Smooth muscle cell (in vitro differentiated cells): ENCODE data around the gene EIF4G3. TPM values are rescaled to one million over a fixed set of nuclear protein-coding genes. Genes with fewer than 3 reads are reported as not detected.
"Not testable (repeated sequence)": the region's sequence is repeated elsewhere in the genome, so short reads cannot be mapped to it uniquely, and the experiment has no call there.

ENCODE experiments used
- DNase-seq: peaks from one replicate; lab custom pipeline; 2025; ENCODE audit not compliant: unreplicated experiment; lab: John Stamatoyannopoulos, UW
- H2AFZ ChIP-seq: fragments of 200-600 bp; sonication (generic); 2 replicates; pipeline ENCODE4 v1.6.0; 2016; ENCODE audit warnings: antibody characterized with exemption, low read depth, mild to moderate bottlenecking
- H3F3A ChIP-seq: fragments of 200-600 bp; sonication (generic); 2 replicates; pipeline ENCODE4 v1.6.0; 2017; ENCODE audit warnings: antibody characterized with exemption, low read depth
- H3K27ac ChIP-seq: fragments of 200-600 bp; sonication (generic); 2 replicates; pipeline ENCODE4 v1.5.1; 2016; ENCODE audit warnings: low read depth, mild to moderate bottlenecking
- H3K27me3 ChIP-seq: fragments of 200-600 bp; sonication (generic); 2 replicates; pipeline ENCODE4 v1.6.1; 2016; ENCODE audit warnings: low read depth, mild to moderate bottlenecking
- H3K36me3 ChIP-seq: fragments of 200-600 bp; sonication (generic); 2 replicates; pipeline ENCODE4 v1.5.1; 2016; ENCODE audit warnings: low read depth
- H3K4me1 ChIP-seq: fragments of 200-600 bp; sonication (generic); 2 replicates; pipeline ENCODE4 v1.5.1; 2016; ENCODE audit warnings: low read depth
- H3K4me2 ChIP-seq: fragments of 200-600 bp; sonication (generic); 2 replicates; pipeline ENCODE4 v1.6.0; 2016; ENCODE audit warnings: mild to moderate bottlenecking
- H3K4me3 ChIP-seq: fragments of 200-600 bp; sonication (generic); 2 replicates; pipeline ENCODE4 v1.5.1; 2016; ENCODE audit warnings: mild to moderate bottlenecking
- H3K79me2 ChIP-seq: fragments of 200-600 bp; sonication (generic); 2 replicates; pipeline ENCODE4 v1.6.0; 2016; ENCODE audit warnings: low read depth, mild to moderate bottlenecking
- H3K9ac ChIP-seq: fragments of 200-600 bp; sonication (generic); 2 replicates; pipeline ENCODE4 v1.6.0; 2016; ENCODE audit warnings: low read depth
- H3K9me3 ChIP-seq: fragments of 200-600 bp; sonication (generic); replicated peaks from 2 replicates; pipeline ENCODE4 v1.5.1; 2016; ENCODE audit warnings: low read depth
- H4K20me1 ChIP-seq: fragments of 200-600 bp; sonication (generic); 2 replicates; pipeline ENCODE4 v1.6.0; 2016; ENCODE audit warnings: low read depth
- CTCF ChIP-seq: fragments of 200-600 bp; sonication (generic); IDR thresholded peaks from 2 replicates; pipeline ENCODE4 v1.5.1; 2017; ENCODE audit warnings: borderline replicate concordance, mild to moderate bottlenecking, antibody characterized with exemption; ENCODE audit not compliant: insufficient read depth, poor library complexity, severe bottlenecking
- WGBS: methylation state at CpG from one replicate; pipeline ENCODE4 v1.1.7; 2016; ENCODE audit warnings: low lambda C conversion rate; 5-methylcytosine and 5-hydroxymethylcytosine counted together
- polyA plus RNA-seq: library from polyadenylated mRNA; unstranded; fragments of >200 nt; fragmentation: Nextera tagmentation; extraction: Ambion mirVana; gene quantifications from 2 replicates; pipeline ENCODE4 v1.2.1, GENCODE V29; 2016
- total RNA-seq: library from RNA; depleted of rRNA; stranded (reverse); fragments of >200 nt; gene quantifications from 2 replicates; pipeline ENCODE4 v1.2.3, GENCODE V29; 2014

EIF4G3 gene
- total and polyA plus RNA-seq, 2 experiments from 2014 or later, result 31.5 to 49.5 TPM

GRCh38 chr1:20854529-20854928 is 322.2 kb downstream of the EIF4G3 start:
- peaks cover 4% of the 10 kb centered on the region for H4K20me1 ChIP-seq
- no peak overlapping the region for H3K4me3 ChIP-seq
- no peaks in the 10 kb centered on the region for H3K79me2 ChIP-seq
- no peak overlapping the region for H3K9ac ChIP-seq
- no peaks in the 10 kb centered on the region for H3K9me3 ChIP-seq
- no peak for TF ChIP-seq CTCF
- no peak overlapping the region for H3K27ac ChIP-seq
- no peaks in the 10 kb centered on the region for H3K4me1 ChIP-seq
- no peak for DNase-seq
- WGBS, result 98% methylated on average over 4 of the region's 4 CpGs
- no peaks in the 10 kb centered on the region for H3K27me3 ChIP-seq
- peaks cover 26% of the 10 kb centered on the region for H3K36me3 ChIP-seq
- H2AFZ ChIP-seq, result no peak overlapping the region
- no peak overlapping the region for H3K4me2 ChIP-seq
- H3F3A ChIP-seq, result no peaks in the 10 kb centered on the region

- WGBS, result 84% methylated on average over 8 of the region's 8 CpGs
- not testable (repeated sequence) for H3K79me2 ChIP-seq, H3K9me3 ChIP-seq, H3K4me1 ChIP-seq, DNase-seq, H3K9ac ChIP-seq, H3K27me3 ChIP-seq, H3K4me2 ChIP-seq, H3K27ac ChIP-seq, H3K4me3 ChIP-seq, H3F3A ChIP-seq, H2AFZ ChIP-seq, H4K20me1 ChIP-seq
- peaks cover 24% of the 10 kb centered on the region for H3K36me3 ChIP-seq
Observed at GRCh38 chr1:20851791-20852190, 324.9 kb downstream of the EIF4G3 start.

- no peak for TF ChIP-seq CTCF
- Histone ChIP-seq H3K4me3 (no peak overlapping the region), H3K9ac (no peak overlapping the region), H3K4me1 (no peaks in the 10 kb centered on the region), H3F3A (no peaks in the 10 kb centered on the region), H3K27ac (peak overlapping the region; percentile 28), H3K9me3 (no peaks in the 10 kb centered on the region), H4K20me1 (peaks cover 4% of the 10 kb centered on the region), H2AFZ (no peak overlapping the region), H3K79me2 (no peaks in the 10 kb centered on the region), H3K36me3 (peaks cover 21% of the 10 kb centered on the region), H3K27me3 (no peaks in the 10 kb centered on the region), H3K4me2 (no peak overlapping the region)
- 59% methylated on average over 3 of the region's 3 CpGs for WGBS
- no peak for DNase-seq
Observed at GRCh38 chr1:20850021-20850420, 326.7 kb downstream of the EIF4G3 start.

- no peak overlapping the region for H3K27ac ChIP-seq
- no peaks in the 10 kb centered on the region for H3K79me2 ChIP-seq
- no peak overlapping the region for H3K4me2 ChIP-seq
- no peak overlapping the region for H3K4me3 ChIP-seq
- WGBS, result 95% methylated on average over 2 of the region's 2 CpGs
- H2AFZ ChIP-seq, result no peak overlapping the region
- H3K4me1 ChIP-seq, result no peaks in the 10 kb centered on the region
- no peaks in the 10 kb centered on the region for H3K27me3 ChIP-seq
- H3F3A ChIP-seq, result no peaks in the 10 kb centered on the region
- no peaks in the 10 kb centered on the region for H3K9me3 ChIP-seq
- peaks cover 17% of the 10 kb centered on the region for H3K36me3 ChIP-seq
- no peak for TF ChIP-seq CTCF
- no peak for DNase-seq
- peaks cover 4% of the 10 kb centered on the region for H4K20me1 ChIP-seq
- no peak overlapping the region for H3K9ac ChIP-seq
Observed at GRCh38 chr1:20849100-20849499, 327.6 kb downstream of the EIF4G3 start.
